ENCODE measurements around the gene USP32. TPM values are rescaled to one million over a fixed set of nuclear protein-coding genes. Genes with fewer than 3 reads are reported as not detected.
"Not testable (repeated sequence)": the region's sequence is repeated elsewhere in the genome, so short reads cannot be mapped to it uniquely, and the experiment has no call there.

The USP32 gene
- total RNA-seq, 2 donors from 2014 or later = 54.1 to 74.3 TPM

GRCh38 chr17:60422162-60422665 is 30.3 kb upstream of the USP32 start, which contains the start of gene CHCT1:
CHCT1 (plus strand) TSS chr17:60422489; CDS start chr17:60422593, 104 bp downstream.
- Mint-ChIP-seq H3K36me3 (ENCODE audit: low read depth) (no peaks in the 10 kb centered on the region), H3K4me1 (peaks cover 5% of the 10 kb centered on the region), H3K27ac (no peak within 1 kb of the TSS), H3K4me3 (peak within 1 kb of the TSS; percentile 57), H3K9me3 (no peaks in the 10 kb centered on the region), H3K27me3 (ENCODE audit: insufficient read depth) (peaks cover 12% of the 10 kb centered on the region)
- peak within 1 kb of the TSS; percentile 50 for H3K9ac ChIP-seq (ENCODE audit: extremely low read depth, low read length, poor library complexity, severe bottlenecking)
- H3K27ac ChIP-seq (ENCODE audit: low read depth, low read length) = no peak within 1 kb of the TSS
- H3K36me3 ChIP-seq (ENCODE audit: control insufficient read depth, insufficient read depth, low read length) = no peaks in the 10 kb centered on the region
- TF ChIP-seq, protein P1, sequence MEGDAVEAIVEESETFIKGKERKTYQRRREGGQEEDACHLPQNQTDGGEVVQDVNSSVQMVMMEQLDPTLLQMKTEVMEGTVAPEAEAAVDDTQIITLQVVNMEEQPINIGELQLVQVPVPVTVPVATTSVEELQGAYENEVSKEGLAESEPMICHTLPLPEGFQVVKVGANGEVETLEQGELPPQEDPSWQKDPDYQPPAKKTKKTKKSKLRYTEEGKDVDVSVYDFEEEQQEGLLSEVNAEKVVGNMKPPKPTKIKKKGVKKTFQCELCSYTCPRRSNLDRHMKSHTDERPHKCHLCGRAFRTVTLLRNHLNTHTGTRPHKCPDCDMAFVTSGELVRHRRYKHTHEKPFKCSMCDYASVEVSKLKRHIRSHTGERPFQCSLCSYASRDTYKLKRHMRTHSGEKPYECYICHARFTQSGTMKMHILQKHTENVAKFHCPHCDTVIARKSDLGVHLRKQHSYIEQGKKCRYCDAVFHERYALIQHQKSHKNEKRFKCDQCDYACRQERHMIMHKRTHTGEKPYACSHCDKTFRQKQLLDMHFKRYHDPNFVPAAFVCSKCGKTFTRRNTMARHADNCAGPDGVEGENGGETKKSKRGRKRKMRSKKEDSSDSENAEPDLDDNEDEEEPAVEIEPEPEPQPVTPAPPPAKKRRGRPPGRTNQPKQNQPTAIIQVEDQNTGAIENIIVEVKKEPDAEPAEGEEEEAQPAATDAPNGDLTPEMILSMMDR (conservative IDR thresholded peaks at IDR 0.05) = no peak
- no peak for DNase-seq
- H3K4me3 ChIP-seq (ENCODE audit: low read length) = peak within 1 kb of the TSS; percentile 81
- no peaks in the 10 kb centered on the region for H3K9me3 ChIP-seq (ENCODE audit: control insufficient read depth, low read length)
- no peaks in the 10 kb centered on the region for H3K4me1 ChIP-seq (ENCODE audit: control insufficient read depth, insufficient read depth, low read length)
- 79 to 80% methylated on average over 13 to 18 of the region's 18 CpGs for WGBS, 2 experiments (ENCODE audit: insufficient coverage in 1 of 2, insufficient read length in 1 of 2)
- H3K27me3 ChIP-seq (ENCODE audit: control insufficient read depth, insufficient read depth, low read length, poor library complexity, severe bottlenecking) = peaks cover 5% of the 10 kb centered on the region

DNA sequence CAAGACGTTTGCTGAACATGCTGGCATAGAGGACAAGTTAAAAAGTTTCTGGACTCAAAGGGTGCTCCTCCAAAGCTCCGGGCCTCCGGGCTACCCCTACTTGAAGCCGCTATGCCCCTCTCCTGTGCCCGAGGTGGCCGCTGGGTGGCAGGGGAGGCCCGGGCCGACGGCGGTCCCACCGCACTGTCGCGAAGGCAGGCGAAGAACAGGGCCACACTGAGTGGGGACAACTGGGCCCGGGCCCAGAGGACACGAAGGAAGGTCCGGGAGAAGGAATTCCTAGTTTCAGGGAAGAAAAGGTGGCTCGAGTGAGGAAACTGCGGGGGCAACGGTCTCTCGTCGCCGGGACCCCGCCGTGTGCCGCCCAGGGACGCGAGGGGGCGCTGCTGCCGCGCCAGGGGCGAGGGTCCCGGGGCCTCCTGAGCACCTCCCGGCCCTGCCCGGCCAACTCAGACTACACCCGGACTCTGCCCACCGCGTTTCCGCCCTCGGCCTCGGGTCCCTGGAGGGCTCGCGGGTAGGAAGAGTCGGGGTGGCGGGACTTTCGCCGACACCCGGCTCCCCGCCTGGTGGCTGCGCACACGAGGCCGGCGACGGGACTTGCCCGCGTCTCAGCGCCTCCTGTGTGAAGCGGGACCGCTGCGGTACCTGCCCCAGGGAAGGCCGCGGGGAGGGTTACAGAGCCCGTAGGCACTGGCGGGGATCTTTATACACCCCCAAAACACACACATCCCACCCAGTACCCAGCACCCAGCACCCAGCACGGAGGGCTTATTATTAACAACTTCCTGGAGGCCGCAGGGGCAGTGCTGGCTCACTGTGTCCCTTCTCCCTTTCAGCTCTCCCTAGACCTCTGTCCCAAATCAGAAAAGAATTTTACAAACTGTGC is 29.6 kb upstream of the USP32 start:
- Mint-ChIP-seq H3K27ac (no peak overlapping the region), H3K27me3 (ENCODE audit: insufficient read depth) (peaks cover 12% of the 10 kb centered on the region), H3K36me3 (ENCODE audit: low read depth) (no peaks in the 10 kb centered on the region), H3K4me3 (peak overlapping the region; percentile 57), H3K4me1 (peaks cover 5% of the 10 kb centered on the region), H3K9me3 (no peaks in the 10 kb centered on the region)
- H3K36me3 ChIP-seq (ENCODE audit: control insufficient read depth, insufficient read depth, low read length) = no peaks in the 10 kb centered on the region
- peak; percentile 95 for DNase-seq
- WGBS, 2 experiments (ENCODE audit: insufficient coverage in 1 of 2, insufficient read length in 1 of 2) = 11 to 22% methylated on average over 7 to 66 of the region's 66 CpGs
- TF ChIP-seq, protein P1 (conservative IDR thresholded peaks at IDR 0.05) = peak; percentile 100
- peaks cover 5% of the 10 kb centered on the region for H3K27me3 ChIP-seq (ENCODE audit: control insufficient read depth, insufficient read depth, low read length, poor library complexity, severe bottlenecking)
- H3K4me3 ChIP-seq (ENCODE audit: low read length) = peak overlapping the region; percentile 81
- peak overlapping the region; percentile 50 for H3K9ac ChIP-seq (ENCODE audit: extremely low read depth, low read length, poor library complexity, severe bottlenecking)
- no peaks in the 10 kb centered on the region for H3K9me3 ChIP-seq (ENCODE audit: control insufficient read depth, low read length)
- no peak overlapping the region for H3K27ac ChIP-seq (ENCODE audit: low read depth, low read length)
- no peaks in the 10 kb centered on the region for H3K4me1 ChIP-seq (ENCODE audit: control insufficient read depth, insufficient read depth, low read length)

GRCh38 chr17:60419875-60420274 is 27.9 kb upstream of the USP32 start:
- not testable (repeated sequence) for H3K36me3 Mint-ChIP-seq (ENCODE audit: low read depth); H3K4me1 Mint-ChIP-seq; H3K4me3 Mint-ChIP-seq; H3K27ac Mint-ChIP-seq; DNase-seq; H3K9me3 ChIP-seq (ENCODE audit: control insufficient read depth, low read length); H3K27ac ChIP-seq (ENCODE audit: low read depth, low read length); H3K9ac ChIP-seq (ENCODE audit: extremely low read depth, low read length, poor library complexity, severe bottlenecking); H3K36me3 ChIP-seq (ENCODE audit: control insufficient read depth, insufficient read depth, low read length); H3K27me3 ChIP-seq (ENCODE audit: control insufficient read depth, insufficient read depth, low read length, poor library complexity, severe bottlenecking); H3K9me3 Mint-ChIP-seq; H3K4me1 ChIP-seq (ENCODE audit: control insufficient read depth, insufficient read depth, low read length); H3K4me3 ChIP-seq (ENCODE audit: low read length)
- peaks cover 12% of the 10 kb centered on the region for H3K27me3 Mint-ChIP-seq (ENCODE audit: insufficient read depth)
- WGBS, 2 experiments (ENCODE audit: insufficient coverage in 1 of 2, insufficient read length in 1 of 2) = 93 to 95% methylated on average over 2 to 5 of the region's 7 CpGs

DNA sequence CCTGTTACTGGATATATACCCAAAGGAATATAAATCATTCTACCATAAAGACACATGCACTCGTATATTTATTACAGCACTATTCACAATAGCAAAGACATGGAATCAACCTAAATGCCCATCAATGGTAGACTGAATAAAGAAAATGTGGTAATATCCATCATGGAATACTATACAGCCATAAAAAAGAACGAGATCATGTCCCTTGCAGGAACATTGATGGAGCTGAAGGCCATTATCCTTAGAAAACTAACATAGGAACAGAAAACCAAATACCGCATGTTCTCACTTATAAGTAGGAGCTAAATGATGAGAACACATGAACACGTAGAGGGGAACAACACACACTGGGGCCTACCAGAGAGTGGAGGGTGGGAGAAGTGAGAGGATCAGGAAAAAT is 27.1 kb upstream of the USP32 start:
- not testable (repeated sequence) for H3K27ac ChIP-seq (ENCODE audit: low read depth, low read length); H3K36me3 ChIP-seq (ENCODE audit: control insufficient read depth, insufficient read depth, low read length); H3K4me3 Mint-ChIP-seq; H3K4me3 ChIP-seq (ENCODE audit: low read length); H3K4me1 ChIP-seq (ENCODE audit: control insufficient read depth, insufficient read depth, low read length); H3K9me3 ChIP-seq (ENCODE audit: control insufficient read depth, low read length); H3K36me3 Mint-ChIP-seq (ENCODE audit: low read depth); H3K9ac ChIP-seq (ENCODE audit: extremely low read depth, low read length, poor library complexity, severe bottlenecking); H3K9me3 Mint-ChIP-seq; H3K27ac Mint-ChIP-seq; H3K4me1 Mint-ChIP-seq; H3K27me3 ChIP-seq (ENCODE audit: control insufficient read depth, insufficient read depth, low read length, poor library complexity, severe bottlenecking); DNase-seq
- 93 to 100% methylated on average over 3 to 4 of the region's 4 CpGs for WGBS, 2 experiments (ENCODE audit: insufficient coverage in 1 of 2, insufficient read length in 1 of 2)
- H3K27me3 Mint-ChIP-seq (ENCODE audit: insufficient read depth) = peaks cover 12% of the 10 kb centered on the region

Data from endodermal cell (in vitro differentiated cells).